H1 (cell line): ENCODE measurements around the gene PDZD2.
"Not testable (repeated sequence)": the region's sequence is repeated elsewhere in the genome, so short reads cannot be mapped to it uniquely, and the experiment has no call there.

Experiments
- CBX8 ChIP-seq: fragments of 300-800, 300-1000 bp; sonication (generic); IDR thresholded peaks from 2 replicates; pipeline ENCODE4 v1.7.1; 2016; ENCODE audit warnings: low read depth, low read length, borderline replicate concordance
- CEBPB ChIP-seq: IDR thresholded peaks from 2 replicates; pipeline ENCODE4 v1.6.1; 2012; ENCODE audit warnings: low read depth, low read length
- CTCF ChIP-seq, 3 experiments: IDR thresholded peaks; 1 replicate in 2 of 3; 2 replicates in 1 of 3; pipeline versions ENCODE4 v1.5.1 to v1.6.1; 2011; ENCODE audit warnings: low read length in 3 of 3, mild to moderate bottlenecking in 3 of 3, inconsistent platforms in 2 of 3, low read depth in 1 of 3, moderate library complexity in 1 of 3; ENCODE audit not compliant: insufficient read depth in 1 of 3; ENCODE audit errors: control extremely low read depth in 1 of 3
- EZH2 ChIP-seq: fragments of 200-600 bp; sonication (generic); IDR thresholded peaks from 2 replicates; pipeline ENCODE4 v1.7.1; 2012; ENCODE audit warnings: low read depth, mild to moderate bottlenecking, moderate library complexity, low read length, inconsistent platforms; ENCODE audit not compliant: severe bottlenecking
- KDM1A ChIP-seq: fragments of 200-600, 300-600 bp; sonication (generic); IDR thresholded peaks from 2 replicates; pipeline ENCODE4 v1.7.1; 2016; ENCODE audit warnings: mild to moderate bottlenecking, low read length, borderline replicate concordance
- POLR2A ChIP-seq, 2 experiments: IDR thresholded peaks; 1 replicate in 1 of 2; 2 replicates in 1 of 2; pipeline ENCODE4 v1.6.1; 2011; ENCODE audit warnings: low read depth in 2 of 2, low read length in 2 of 2, mild to moderate bottlenecking in 2 of 2; ENCODE audit errors: control extremely low read depth in 1 of 2
- SRF ChIP-seq: IDR thresholded peaks from 2 replicates; pipeline ENCODE4 v1.6.1; 2011; ENCODE audit warnings: mild to moderate bottlenecking, low read depth, low read length, moderate library complexity
- TAF1 ChIP-seq: IDR thresholded peaks from 2 replicates; pipeline ENCODE4 v1.6.1; 2011; ENCODE audit warnings: mild to moderate bottlenecking, low read depth, low read length
- USF2 ChIP-seq: IDR thresholded peaks from 2 replicates; pipeline ENCODE4 v1.6.1; 2011; ENCODE audit warnings: low read length, improper control_type of control experiment
- YY1 ChIP-seq: IDR thresholded peaks from 2 replicates; pipeline ENCODE4 v1.6.1; 2011; ENCODE audit warnings: low read depth, mild to moderate bottlenecking, low read length

GRCh38 chr5:32039133-32039532 lies 400.2 kb downstream of the PDZD2 start:
- TF ChIP-seq CEBPB; CBX8; CTCF (IDR thresholded peaks at IDR 0.05; ENCODE audit: control extremely low read depth in 1 of 3, insufficient read depth in 1 of 3, low read depth in 1 of 3, low read length in 3 of 3); EZH2; POLR2A (IDR thresholded peaks at IDR 0.05; ENCODE audit: control extremely low read depth in 1 of 2, low read depth in 2 of 2, low read length in 2 of 2); SRF; KDM1A; YY1; TAF1; USF2: not testable (repeated sequence)
